Stimulated activated naive B cell treated with anti-CD40 and anti-IgM and Interleukin-4, amounts not matched to agents 10 μg/mL and 1 μg/mL and 100 μg/mL, for 72 hours (primary cell): ENCODE results near the gene UHRF2.
"Not testable (repeated sequence)": the region's sequence is repeated elsewhere in the genome, so short reads cannot be mapped to it uniquely, and the experiment has no call there.

Source experiments
- ATAC-seq, 2 donors: fragments of 150-1000 bp; cut with Tn5 transposase; replicated peaks; 2 replicates each; pipeline ENCODE4 v1.10.0; 2021; ENCODE audit warnings: moderate library complexity in 1 of 2
- DNase-seq: peaks from one replicate; pipeline ENCODE4 v3.0.0; 2021
- H3K27ac Mint-ChIP-seq: one replicate; pipeline ENCODE4 v1.8.0; 2022; ENCODE audit warnings: mild to moderate bottlenecking, mixed read lengths
- H3K27me3 Mint-ChIP-seq, 2 donors: one replicate each; pipeline ENCODE4 v1.8.0; 2022; ENCODE audit warnings: mixed read lengths in 2 of 2
- H3K36me3 Mint-ChIP-seq, 2 donors: one replicate each; pipeline ENCODE4 v1.8.0; 2022; ENCODE audit warnings: mixed read lengths in 2 of 2, mild to moderate bottlenecking in 1 of 2
- H3K4me1 Mint-ChIP-seq, 2 donors: one replicate each; pipeline ENCODE4 v1.8.0; 2022; ENCODE audit warnings: mixed read lengths in 2 of 2, mild to moderate bottlenecking in 1 of 2
- H3K4me3 Mint-ChIP-seq, 2 donors: one replicate each; pipeline ENCODE4 v1.8.0; 2022; ENCODE audit warnings: mild to moderate bottlenecking in 2 of 2, mixed read lengths in 2 of 2, moderate library complexity in 1 of 2
- H3K9me3 Mint-ChIP-seq, 2 donors: one replicate each; pipeline ENCODE4 v1.8.0; 2022; ENCODE audit warnings: mixed read lengths in 2 of 2, mild to moderate bottlenecking in 1 of 2

UHRF2 gene

DNA sequence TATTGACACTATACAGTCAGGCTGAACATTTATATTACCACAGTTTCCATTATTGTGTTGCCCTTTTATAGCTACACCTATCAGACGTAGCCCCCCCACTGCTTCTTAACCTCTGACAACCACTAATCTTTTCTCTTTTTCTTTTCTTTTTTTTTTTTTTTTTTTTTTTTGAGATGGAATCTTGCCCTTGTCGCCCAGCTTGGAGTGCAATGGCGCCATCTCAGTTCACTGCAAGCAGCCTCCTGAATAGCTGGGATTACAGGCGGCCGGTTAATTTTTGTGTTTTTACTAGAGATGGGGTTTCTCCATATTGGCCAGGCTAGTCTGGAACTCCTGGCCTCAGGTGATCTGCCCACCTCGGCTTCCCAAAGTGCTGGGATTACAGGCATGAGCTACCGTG, 75.4 kb downstream of the UHRF2 start:
- H3K4me3 Mint-ChIP-seq = no peak overlapping the region
- peaks cover 17 to 33% of the 10 kb centered on the region in 2 donors for H3K36me3 Mint-ChIP-seq
- no peaks in the 10 kb centered on the region for H3K9me3 Mint-ChIP-seq
- H3K27me3 Mint-ChIP-seq = no peaks in the 10 kb centered on the region
- H3K27ac Mint-ChIP-seq = no peak overlapping the region
- no peak for ATAC-seq
- H3K4me1 Mint-ChIP-seq = no peaks in the 10 kb centered on the region
- DNase-seq = no peak

- Mint-ChIP-seq H3K4me3 (no peak overlapping the region), H3K9me3 (no peaks in the 10 kb centered on the region), H3K4me1 (no peaks in the 10 kb centered on the region), H3K27me3 (no peaks in the 10 kb centered on the region), H3K36me3 (peaks cover 17 to 26% of the 10 kb centered on the region in 2 donors), H3K27ac (no peak overlapping the region)
- ATAC-seq (no peak), DNase-seq (no peak)
Observed at GRCh38 chr9:6489099-6489498, 76.1 kb downstream of the UHRF2 start.

- ATAC-seq (no peak), DNase-seq (no peak)
- no peaks in the 10 kb centered on the region for H3K4me1 Mint-ChIP-seq
- H3K4me3 Mint-ChIP-seq = no peak overlapping the region
- no peaks in the 10 kb centered on the region for H3K27me3 Mint-ChIP-seq
- no peaks in the 10 kb centered on the region for H3K9me3 Mint-ChIP-seq
- no peak overlapping the region for H3K27ac Mint-ChIP-seq
- H3K36me3 Mint-ChIP-seq = peaks cover 15 to 23% of the 10 kb centered on the region in 2 donors
Observed at GRCh38 chr9:6490863-6491262, 77.9 kb downstream of the UHRF2 start.

- Mint-ChIP-seq H3K4me1 (peaks cover 0 to 4% of the 10 kb centered on the region in 2 donors), H3K9me3 (no peaks in the 10 kb centered on the region), H3K4me3 (no peak overlapping the region), H3K27me3 (no peaks in the 10 kb centered on the region), H3K36me3 (peaks cover 9 to 28% of the 10 kb centered on the region in 2 donors), H3K27ac (no peak overlapping the region)
- DNase-seq (no peak), ATAC-seq (no peak)
Observed at GRCh38 chr9:6495466-6495865, 82.5 kb downstream of the UHRF2 start.

DNA sequence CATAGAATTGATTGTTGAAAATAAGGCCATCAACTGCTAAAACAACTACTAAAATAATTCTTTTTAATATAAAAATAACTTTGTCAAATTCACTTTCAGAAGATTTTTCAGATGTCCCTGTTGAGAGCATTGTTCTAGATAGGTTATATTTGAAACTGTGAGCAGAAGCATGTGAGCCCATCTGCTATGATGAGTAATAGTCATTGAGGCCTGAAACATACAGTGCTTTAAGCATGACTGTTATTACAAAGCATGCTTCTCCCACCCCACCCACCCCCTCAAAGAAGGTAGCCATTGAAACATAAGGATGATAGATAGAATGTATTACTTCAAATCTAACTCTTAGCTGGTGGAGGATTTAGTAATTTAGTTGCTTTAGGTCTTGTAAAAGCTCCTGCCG, 86.0 kb downstream of the UHRF2 start:
- Mint-ChIP-seq H3K4me1 (peaks cover 0 to 4% of the 10 kb centered on the region in 2 donors), H3K4me3 (no peak overlapping the region), H3K9me3 (no peaks in the 10 kb centered on the region), H3K27ac (peak overlapping the region; percentile 85), H3K27me3 (no peaks in the 10 kb centered on the region), H3K36me3 (peaks cover 8 to 30% of the 10 kb centered on the region in 2 donors)
- DNase-seq (no peak), ATAC-seq (no peak)

DNA sequence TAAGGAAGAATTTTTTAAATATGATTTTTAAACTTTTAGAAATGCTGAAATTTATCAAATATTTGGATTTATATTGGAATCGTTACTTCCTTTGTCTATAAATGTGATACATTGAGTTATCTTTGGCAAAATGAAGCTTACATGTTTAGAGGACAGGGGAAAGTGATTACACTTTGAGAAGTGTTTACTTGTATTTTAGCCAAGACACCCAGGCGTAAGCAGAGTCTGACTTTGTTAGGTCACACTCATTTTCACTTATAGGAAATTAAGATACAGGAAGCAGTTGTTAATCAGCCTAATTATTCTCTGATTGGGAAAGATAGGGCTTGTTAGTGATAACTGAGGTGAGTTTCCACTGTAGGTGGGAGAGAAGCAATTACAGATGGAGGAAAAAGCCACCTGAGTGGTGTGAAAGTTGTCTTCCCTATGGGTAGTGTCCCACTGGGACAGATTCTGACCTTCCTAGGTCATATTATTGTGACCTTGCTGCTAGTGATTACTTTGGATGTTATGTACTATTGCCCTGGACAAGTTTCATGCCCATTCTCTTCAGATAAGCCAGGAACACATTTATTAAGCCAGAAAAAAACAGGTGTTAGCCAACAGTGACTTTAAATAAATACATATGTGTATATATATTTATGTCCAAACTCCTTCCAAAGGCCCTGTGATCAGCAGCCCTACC, 88.7 kb downstream of the UHRF2 start:
- ATAC-seq = no peak
- no peak for DNase-seq
- H3K4me3 Mint-ChIP-seq = no peak overlapping the region
- no peaks in the 10 kb centered on the region for H3K9me3 Mint-ChIP-seq
- H3K4me1 Mint-ChIP-seq = peaks cover 0 to 4% of the 10 kb centered on the region in 2 donors
- H3K27ac Mint-ChIP-seq = peak overlapping the region; percentile 34
- peaks cover 19 to 41% of the 10 kb centered on the region in 2 donors for H3K36me3 Mint-ChIP-seq
- no peaks in the 10 kb centered on the region for H3K27me3 Mint-ChIP-seq

GRCh38 chr9:6502399-6502798, 89.4 kb downstream of the UHRF2 start:
- H3K4me3 Mint-ChIP-seq = no peak overlapping the region
- no peak for ATAC-seq
- H3K4me1 Mint-ChIP-seq = peaks cover 0 to 4% of the 10 kb centered on the region in 2 donors
- peak overlapping the region; percentile 70 for H3K27ac Mint-ChIP-seq
- H3K36me3 Mint-ChIP-seq = peaks cover 17 to 36% of the 10 kb centered on the region in 2 donors
- H3K9me3 Mint-ChIP-seq = no peaks in the 10 kb centered on the region
- DNase-seq = no peak
- H3K27me3 Mint-ChIP-seq = no peaks in the 10 kb centered on the region

- Mint-ChIP-seq H3K36me3 (peaks cover 22 to 43% of the 10 kb centered on the region in 2 donors), H3K27me3 (no peaks in the 10 kb centered on the region), H3K4me3 (no peak overlapping the region), H3K9me3 (no peaks in the 10 kb centered on the region), H3K4me1 (no peaks in the 10 kb centered on the region), H3K27ac (no peak overlapping the region)
- no peak for ATAC-seq
- DNase-seq = no peak
Observed at GRCh38 chr9:6506571-6506970, 93.6 kb downstream of the UHRF2 start.

DNA sequence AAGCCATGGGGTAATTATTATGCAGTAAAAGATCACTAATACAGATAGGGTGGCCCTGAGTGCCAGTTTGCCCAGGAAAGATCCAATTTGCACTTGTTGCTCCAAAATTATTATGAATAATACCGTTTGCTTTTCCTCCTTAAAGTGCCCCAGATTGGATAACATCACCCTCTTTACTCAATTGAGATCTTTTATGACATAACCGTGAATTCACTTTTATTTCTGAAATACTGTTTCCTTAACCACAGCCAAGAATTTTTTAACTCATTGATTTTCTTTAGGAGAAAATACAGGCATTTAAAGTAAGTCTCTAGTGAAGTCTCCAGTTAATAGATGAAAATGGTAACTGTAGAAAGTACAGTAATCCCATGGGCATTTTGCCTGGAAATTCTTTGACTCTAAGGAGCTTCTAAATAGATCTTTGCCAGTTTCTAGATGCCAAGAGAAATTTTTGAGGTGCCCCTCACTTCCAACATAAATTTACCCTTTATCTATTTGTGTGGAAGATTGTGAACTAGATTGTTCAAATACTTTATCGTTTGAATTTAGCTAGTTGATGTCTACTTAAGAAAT, 99.2 kb downstream of the UHRF2 start:
- Mint-ChIP-seq H3K4me1 (no peaks in the 10 kb centered on the region), H3K27ac (peak overlapping the region; percentile 15), H3K27me3 (no peaks in the 10 kb centered on the region), H3K4me3 (no peak overlapping the region), H3K9me3 (peaks cover 0 to 2% of the 10 kb centered on the region in 2 donors), H3K36me3 (peaks cover 24 to 32% of the 10 kb centered on the region in 2 donors)
- no peak for DNase-seq
- no peak for ATAC-seq

GRCh38 chr9:6522263-6522662, 109.3 kb downstream of the UHRF2 start:
- no peak for ATAC-seq
- H3K9me3 Mint-ChIP-seq = peaks cover 10 to 11% of the 10 kb centered on the region in 2 donors
- H3K4me3 Mint-ChIP-seq = no peak overlapping the region
- H3K27me3 Mint-ChIP-seq = no peaks in the 10 kb centered on the region
- peaks cover 34 to 54% of the 10 kb centered on the region in 2 donors for H3K36me3 Mint-ChIP-seq
- DNase-seq = no peak
- no peaks in the 10 kb centered on the region for H3K4me1 Mint-ChIP-seq
- no peak overlapping the region for H3K27ac Mint-ChIP-seq

DNA sequence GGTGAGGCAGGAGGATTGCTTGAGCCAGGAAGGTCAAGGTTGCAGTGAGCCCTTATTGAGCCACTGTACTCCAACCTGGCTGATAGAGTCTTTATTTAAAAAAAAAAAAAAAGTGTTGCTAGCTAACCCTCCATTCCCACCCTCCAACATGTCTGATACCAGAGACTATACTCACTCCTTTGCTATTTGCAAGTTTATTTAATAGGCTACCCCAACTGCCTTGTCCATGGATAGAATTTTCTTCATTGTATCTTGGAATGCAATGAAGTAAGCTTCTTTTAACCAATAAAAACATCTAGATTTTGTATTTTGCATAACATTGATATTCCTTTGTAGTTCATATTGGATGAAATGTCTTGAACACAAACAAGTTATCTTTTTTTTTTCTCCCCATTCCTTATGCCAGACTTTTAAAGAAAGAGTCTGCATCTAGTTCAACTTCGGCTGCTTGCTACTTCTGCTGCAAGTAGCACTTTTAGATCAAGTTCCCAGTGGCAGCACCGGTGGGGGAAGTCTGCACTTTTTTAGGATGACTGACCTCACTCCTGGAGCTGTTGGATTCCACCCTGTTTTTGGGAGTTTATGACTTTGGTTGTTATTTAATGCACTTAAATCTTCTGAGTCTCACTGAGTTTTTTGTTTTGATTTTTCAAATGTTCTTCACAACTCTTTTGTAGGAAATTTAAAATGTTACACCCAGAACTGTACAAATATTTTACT, 112.5 kb downstream of the UHRF2 start:
- no peak overlapping the region for H3K27ac Mint-ChIP-seq
- DNase-seq (no peak), ATAC-seq (no peak)
- H3K9me3 Mint-ChIP-seq = peaks cover 6 to 7% of the 10 kb centered on the region in 2 donors
- no peaks in the 10 kb centered on the region for H3K4me1 Mint-ChIP-seq
- no peak overlapping the region for H3K4me3 Mint-ChIP-seq
- H3K36me3 Mint-ChIP-seq = peaks cover 22 to 38% of the 10 kb centered on the region in 2 donors
- no peaks in the 10 kb centered on the region for H3K27me3 Mint-ChIP-seq

GRCh38 chr9:6535594-6535993, 122.6 kb downstream of the UHRF2 start:
- Mint-ChIP-seq H3K27ac (no peak overlapping the region), H3K4me3 (no peak overlapping the region), H3K9me3 (no peaks in the 10 kb centered on the region), H3K4me1 (no peaks in the 10 kb centered on the region), H3K27me3 (no peaks in the 10 kb centered on the region), H3K36me3 (peaks cover 7 to 8% of the 10 kb centered on the region in 2 donors)
- no peak for ATAC-seq
- no peak for DNase-seq

DNA sequence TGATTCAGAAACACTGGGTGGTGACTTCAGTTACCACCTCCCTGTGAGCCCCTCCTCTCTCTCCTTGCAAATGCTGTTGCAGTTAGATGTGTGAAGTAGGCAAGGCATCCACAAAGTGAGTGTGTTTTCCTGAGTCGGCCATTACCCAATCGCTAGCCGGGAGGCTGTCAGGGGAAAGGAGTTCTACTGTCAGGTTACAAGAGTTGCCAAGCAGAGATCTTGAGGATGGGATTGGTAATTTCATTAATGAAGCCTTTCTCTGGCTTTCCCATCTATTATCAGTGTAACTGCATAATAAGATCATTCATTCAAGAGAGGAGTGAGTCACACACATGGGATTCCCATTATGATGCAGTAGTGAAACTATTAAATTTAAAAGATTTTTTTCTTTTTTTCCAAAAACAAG, 125.7 kb downstream of the UHRF2 start:
- no peaks in the 10 kb centered on the region for H3K4me1 Mint-ChIP-seq
- no peak for ATAC-seq
- H3K36me3 Mint-ChIP-seq = peaks cover 3 to 8% of the 10 kb centered on the region in 2 donors
- no peaks in the 10 kb centered on the region for H3K27me3 Mint-ChIP-seq
- no peaks in the 10 kb centered on the region for H3K9me3 Mint-ChIP-seq
- no peak overlapping the region for H3K4me3 Mint-ChIP-seq
- H3K27ac Mint-ChIP-seq = no peak overlapping the region
- DNase-seq = no peak

DNA sequence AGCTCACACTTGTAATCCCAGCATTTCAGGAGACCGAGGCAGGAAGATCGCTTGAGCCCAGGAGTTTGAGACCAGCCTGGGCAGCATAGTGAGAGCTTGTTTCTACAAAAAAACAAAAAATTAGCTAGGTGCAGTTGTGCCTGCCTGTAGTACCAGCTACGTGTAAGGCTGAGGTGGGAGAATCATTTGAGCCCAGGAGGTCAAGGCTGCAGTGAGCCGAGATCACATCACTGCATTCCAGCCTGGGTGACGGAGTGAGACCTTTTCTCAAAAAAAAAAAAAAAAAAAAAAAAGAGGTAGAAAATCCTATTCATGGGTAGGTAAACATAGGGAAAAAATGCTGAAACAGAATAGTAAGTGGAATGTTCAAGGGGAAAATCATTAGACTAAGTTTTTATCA, 129.6 kb downstream of the UHRF2 start:
- H3K36me3 Mint-ChIP-seq, H3K4me1 Mint-ChIP-seq, ATAC-seq: not testable (repeated sequence)

GRCh38 chr9:6543204-6543603, 130.2 kb downstream of the UHRF2 start:
- H3K36me3 Mint-ChIP-seq = peaks cover 3 to 6% of the 10 kb centered on the region in 2 donors
- no peaks in the 10 kb centered on the region for H3K9me3 Mint-ChIP-seq
- DNase-seq (no peak), ATAC-seq (no peak)
- H3K4me3 Mint-ChIP-seq = no peak overlapping the region
- no peaks in the 10 kb centered on the region for H3K27me3 Mint-ChIP-seq
- H3K4me1 Mint-ChIP-seq = no peaks in the 10 kb centered on the region
- no peak overlapping the region for H3K27ac Mint-ChIP-seq

More for the DNA sequence above, 129.6 kb downstream of the UHRF2 start:
- not testable (repeated sequence) for H3K4me3 Mint-ChIP-seq, H3K27ac Mint-ChIP-seq, DNase-seq, H3K9me3 Mint-ChIP-seq, H3K27me3 Mint-ChIP-seq
